ENCODE results near the gene ZNF281.

Gene ZNF281

DNA sequence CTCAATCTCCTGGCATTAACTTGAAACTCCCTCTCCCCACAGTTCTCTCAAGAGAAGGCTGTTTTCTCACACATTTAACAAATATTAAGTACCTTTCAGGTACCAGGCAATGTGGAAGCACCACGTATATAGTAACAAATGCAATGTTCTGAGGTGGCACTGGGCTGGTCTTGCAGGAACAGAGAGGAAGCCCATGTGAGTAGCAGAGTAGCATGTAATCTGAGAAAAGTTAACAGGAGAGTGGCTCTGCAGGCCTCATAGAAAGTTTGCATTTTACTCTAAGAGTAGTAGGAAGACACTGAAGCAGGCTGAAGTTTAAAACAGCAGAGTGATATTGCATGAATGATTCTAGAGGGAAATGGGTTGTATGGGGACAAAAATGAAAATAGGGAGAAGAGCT is 21.0 kb downstream of the ZNF281 start:
- DNase-seq (ENCODE audit: low read depth in 2 of 2) = no peak

DNA sequence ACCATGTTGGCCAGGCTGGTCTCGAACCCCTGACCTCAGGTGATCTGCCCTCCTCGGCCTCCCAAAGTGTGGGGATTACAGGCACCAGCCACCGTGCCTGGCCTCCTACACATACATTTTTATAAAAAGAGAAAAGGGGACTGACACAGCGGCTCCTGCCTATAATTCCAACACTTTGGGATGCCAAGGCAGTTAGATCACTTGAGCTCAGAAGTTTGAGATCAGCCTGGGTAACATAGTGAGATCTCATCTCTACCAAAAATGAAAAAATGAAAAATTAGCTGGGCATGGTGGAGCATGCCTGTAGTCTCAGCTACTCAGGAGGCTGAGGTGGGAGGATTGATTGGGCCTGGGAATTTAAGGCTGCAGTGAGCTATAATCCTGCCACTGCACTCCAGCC is 23.4 kb downstream of the ZNF281 start:
- DNase-seq (ENCODE audit: low read depth in 2 of 2) = no peak

DNA sequence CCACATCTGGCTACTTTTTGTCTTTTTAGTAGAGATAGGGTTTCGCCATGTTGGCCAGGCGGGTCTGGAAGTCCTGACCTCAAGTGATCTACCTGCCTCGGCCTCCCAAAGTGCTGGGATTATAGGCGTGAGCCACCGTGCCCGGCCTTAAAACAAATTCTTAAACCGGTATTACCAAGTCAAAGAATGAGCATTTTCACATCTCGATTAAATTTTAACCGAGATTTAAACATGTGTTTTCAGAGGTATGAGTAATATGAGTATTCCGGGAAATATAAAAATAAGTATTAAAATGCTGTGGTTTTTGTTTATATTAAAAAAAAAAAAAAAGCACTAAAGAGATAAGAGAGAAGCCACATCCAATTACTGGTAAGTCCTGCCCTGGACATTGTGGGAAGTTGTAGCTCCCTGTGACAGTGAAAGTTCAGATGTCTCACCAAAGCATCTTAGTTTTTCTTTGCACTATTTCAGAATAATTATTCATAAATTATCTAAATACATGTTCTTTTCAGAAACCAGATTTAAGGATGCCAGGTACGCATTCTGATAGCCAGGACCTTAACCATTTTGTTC is 24.9 kb downstream of the ZNF281 start:
- no peak for DNase-seq (ENCODE audit: low read depth in 2 of 2)

- no peak for DNase-seq (ENCODE audit: low read depth in 2 of 2)
These were observed 28.4 kb downstream of the ZNF281 start for GRCh38 chr1:200381256-200381984.

- DNase-seq (ENCODE audit: low read depth in 2 of 2) = no peak
These were observed 29.2 kb downstream of the ZNF281 start for GRCh38 chr1:200380589-200381021.

- no peak for DNase-seq (ENCODE audit: low read depth in 2 of 2)
These were observed 29.8 kb downstream of the ZNF281 start for GRCh38 chr1:200379940-200380588.

GRCh38 chr1:200379432-200379757 is 30.4 kb downstream of the ZNF281 start:
- no peak for DNase-seq (ENCODE audit: low read depth in 2 of 2)

GRCh38 chr1:200378096-200378495 is 31.7 kb downstream of the ZNF281 start:
- DNase-seq (ENCODE audit: low read depth in 2 of 2) = no peak

DNA sequence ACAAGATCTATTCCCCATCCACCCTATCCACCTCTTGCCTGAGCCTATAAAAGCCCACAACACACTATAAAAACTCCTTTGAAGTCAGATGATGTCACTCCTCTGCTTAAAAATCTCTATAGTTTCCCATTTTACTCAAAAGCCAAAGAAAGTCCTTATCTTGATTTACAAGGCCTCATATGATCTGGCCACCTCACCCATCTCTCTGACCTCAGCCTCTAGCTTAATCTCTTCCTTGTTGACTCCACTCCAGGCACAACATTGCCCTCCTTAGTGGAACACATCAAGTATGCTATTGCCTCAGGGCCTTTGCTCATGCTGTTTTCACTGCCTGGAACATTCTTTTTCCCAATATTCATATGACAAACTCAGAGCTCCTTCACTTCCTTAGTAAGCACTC is 33.3 kb downstream of the ZNF281 start:
- DNase-seq (ENCODE audit: low read depth in 2 of 2) = no peak

DNA sequence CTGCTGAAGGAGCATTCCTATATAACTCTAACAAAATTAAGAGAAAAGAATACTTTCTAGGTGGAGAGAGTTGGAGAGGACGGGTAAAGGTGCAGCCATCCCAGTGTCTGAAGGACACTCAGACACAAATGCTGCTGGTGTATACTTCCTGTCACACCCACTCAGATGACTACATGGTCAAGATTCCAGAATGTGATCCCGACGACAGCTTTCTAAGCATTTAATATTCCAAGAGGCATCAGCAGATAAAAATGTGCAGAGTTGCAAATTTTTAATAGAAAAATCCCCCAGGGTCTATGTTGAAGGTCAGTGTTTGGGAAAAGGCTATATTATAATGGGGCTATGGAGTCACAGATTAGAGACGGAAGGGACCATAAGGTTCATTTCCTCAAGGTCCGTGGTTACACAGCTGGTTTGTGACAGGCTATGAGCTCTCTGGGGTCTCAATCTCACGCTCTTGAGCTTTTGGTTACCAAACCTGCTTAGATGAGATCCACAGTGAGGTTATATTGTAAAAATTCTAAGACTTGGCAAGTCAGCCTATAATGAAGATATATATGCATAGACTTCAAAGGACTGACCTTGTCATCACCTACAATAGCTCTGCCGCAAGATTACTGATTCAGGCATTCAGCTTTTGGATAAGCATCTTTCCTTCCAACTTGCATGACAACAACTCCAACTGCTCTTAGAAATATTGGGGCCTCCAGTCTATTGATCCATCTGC is 35.1 kb downstream of the ZNF281 start:
- DNase-seq (ENCODE audit: low read depth in 2 of 2) = no peak

- DNase-seq (ENCODE audit: low read depth in 2 of 2) = no peak
These were observed 36.0 kb downstream of the ZNF281 start for GRCh38 chr1:200373811-200374231.

- DNase-seq (ENCODE audit: low read depth in 2 of 2) = no peak
These were observed 37.0 kb downstream of the ZNF281 start for GRCh38 chr1:200372885-200373181.

- DNase-seq (ENCODE audit: low read depth in 2 of 2) = no peak
These were observed 37.5 kb downstream of the ZNF281 start for GRCh38 chr1:200372095-200372884.

DNA sequence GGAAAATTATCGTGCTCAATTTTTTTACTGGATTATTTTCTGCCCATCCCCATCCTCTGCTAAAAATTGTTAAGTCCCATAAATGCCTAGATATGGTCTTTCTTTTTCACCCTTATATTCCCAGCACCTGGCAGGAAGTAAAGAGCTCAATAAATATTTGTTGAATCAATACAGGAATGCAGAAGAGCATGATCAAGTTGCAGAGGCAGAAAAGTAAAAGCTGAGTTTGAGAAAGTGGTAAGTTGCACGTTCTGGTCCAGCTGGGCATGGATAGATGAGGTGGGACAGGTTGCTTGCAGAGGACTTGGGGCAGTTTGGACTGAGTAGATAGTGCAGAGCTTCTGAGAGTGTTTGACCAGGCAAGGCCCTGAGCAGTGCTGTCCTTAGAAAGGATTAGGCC is 40.1 kb downstream of the ZNF281 start:
- DNase-seq (ENCODE audit: low read depth in 2 of 2) = no peak

GRCh38 chr1:200369131-200369530 is 40.7 kb downstream of the ZNF281 start:
- DNase-seq (ENCODE audit: low read depth in 2 of 2) = no peak

- DNase-seq (ENCODE audit: low read depth in 2 of 2) = no peak
These were observed 41.3 kb downstream of the ZNF281 start for GRCh38 chr1:200368556-200368955.

- DNase-seq (ENCODE audit: low read depth in 2 of 2) = no peak
These were observed 41.8 kb downstream of the ZNF281 start for GRCh38 chr1:200367841-200368534.

GRCh38 chr1:200366577-200367253 is 43.1 kb downstream of the ZNF281 start:
- no peak for DNase-seq (ENCODE audit: low read depth in 2 of 2)

DNA sequence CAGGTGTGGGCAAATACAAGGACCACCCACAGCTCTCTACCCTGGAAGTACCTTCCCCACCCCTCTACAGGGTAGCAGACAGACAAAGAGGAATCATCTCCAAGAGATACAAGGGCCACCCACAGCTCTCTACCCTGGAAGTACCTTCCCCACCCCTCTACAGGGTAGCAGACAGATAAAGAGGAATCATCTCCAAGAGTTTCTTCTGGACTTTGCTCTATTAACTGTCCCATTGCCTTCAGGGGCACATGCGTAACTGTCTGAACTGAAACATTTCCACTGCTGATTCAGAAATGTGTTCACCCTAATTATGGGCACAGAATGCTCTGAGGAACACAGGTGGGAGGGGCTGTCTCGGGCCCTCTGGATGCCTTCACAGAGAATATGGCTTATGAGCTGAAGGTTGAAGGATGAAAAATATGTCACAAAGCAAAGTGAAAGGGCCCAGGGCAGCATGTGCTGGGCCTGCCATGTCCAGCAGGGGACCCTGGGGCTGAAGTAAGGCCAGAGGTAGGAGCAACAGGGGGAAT is 43.9 kb downstream of the ZNF281 start:
- DNase-seq (ENCODE audit: low read depth in 2 of 2) = no peak

GRCh38 chr1:200364831-200365230 is 45.0 kb downstream of the ZNF281 start:
- no peak for DNase-seq (ENCODE audit: low read depth in 2 of 2)

All from stimulated activated CD8-positive, alpha-beta memory T cell treated with anti-CD3 and anti-CD28 coated beads, Interleukin-15, amount 100 ng/mL, for 4 hours (primary cell).